Measurements from ENCODE around the gene CARS2.

DNA sequence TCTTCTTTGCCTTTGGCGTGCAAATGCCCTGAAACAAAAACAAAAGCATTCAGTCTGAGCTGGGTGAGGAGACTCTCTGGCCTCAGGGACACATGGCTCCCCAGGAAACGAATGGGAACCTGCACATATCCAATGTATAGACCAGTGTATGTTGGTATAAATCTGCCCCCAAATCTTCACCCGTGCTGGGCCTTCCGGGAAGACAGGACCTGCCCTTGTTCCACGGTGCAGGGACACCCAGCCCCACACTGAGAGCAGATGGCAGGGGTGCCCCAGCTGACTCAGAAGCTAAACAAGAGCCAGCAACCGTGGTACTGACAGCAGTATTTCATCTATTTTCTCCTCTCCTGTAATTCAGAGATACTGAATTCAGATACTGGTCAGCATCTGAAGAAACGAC is 42.4 kb downstream of the CARS2 start:
- TF ChIP-seq POLR2AphosphoS5 (IDR thresholded peaks at IDR 0.05; ENCODE audit: borderline replicate concordance, low read depth, low read length) (no peak), EZH2 (IDR thresholded peaks at IDR 0.05) (no peak)

Data from SK-N-MC (cell line).